ENCODE results near the gene UNC13B.

Gene UNC13B

DNA sequence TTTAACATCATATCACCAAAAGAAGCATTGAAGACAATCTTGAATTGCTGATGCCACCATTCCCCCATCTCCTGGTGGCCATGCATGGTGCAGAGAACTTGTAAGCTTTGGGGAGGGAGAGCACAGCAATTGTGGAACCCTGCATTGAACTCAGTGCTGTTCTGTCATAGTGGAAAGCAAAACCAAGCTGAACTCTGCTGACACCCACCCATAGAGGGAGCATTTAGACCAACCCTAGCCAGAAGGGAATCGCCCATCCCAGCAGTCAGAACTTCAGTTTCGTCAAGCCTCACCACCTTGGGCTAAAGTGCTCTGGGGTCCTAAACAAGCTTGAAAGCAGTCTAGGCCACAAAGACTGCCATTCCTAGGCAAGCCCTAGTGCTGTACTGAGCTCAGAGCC, 290.7 kb downstream of the UNC13B start:
- no peak for DNase-seq

- DNase-seq, result no peak
Measured at GRCh38 chr9:35453786-35454185, 292.0 kb downstream of the UNC13B start.

All from NCI-H1105 treated with DMSO at 0.1 percent for 48 hours (cell line).